Dendritic cell treated with granulocyte-macrophage colony-stimulating factor and Interleukin-4, amounts not matched to agents 40 ng/mL and 50 ng/mL, for 4 days (primary cell): ENCODE results near the gene RAD51C.
"Not testable (repeated sequence)": the region's sequence is repeated elsewhere in the genome, so short reads cannot be mapped to it uniquely, and the experiment has no call there.

Source experiments
- H3K27ac Mint-ChIP-seq: one replicate; pipeline ENCODE4 v1.8.0; 2022; ENCODE audit warnings: mild to moderate bottlenecking, mixed read lengths
- H3K27me3 Mint-ChIP-seq: one replicate; pipeline ENCODE4 v1.8.0; 2022; ENCODE audit warnings: mild to moderate bottlenecking, mixed read lengths
- H3K36me3 Mint-ChIP-seq: one replicate; pipeline ENCODE4 v1.8.0; 2022; ENCODE audit warnings: low read depth, mixed read lengths
- H3K4me1 Mint-ChIP-seq: one replicate; pipeline ENCODE4 v1.8.0; 2022; ENCODE audit warnings: low read depth, mixed read lengths
- H3K4me3 Mint-ChIP-seq: one replicate; pipeline ENCODE4 v1.8.0; 2022; ENCODE audit warnings: mild to moderate bottlenecking, moderate library complexity, mixed read lengths
- H3K9me3 Mint-ChIP-seq: one replicate; pipeline ENCODE4 v1.8.0; 2022; ENCODE audit warnings: mixed read lengths
- intact Hi-C: fragments of 100-400 bp; cut with micrococcal nuclease; formaldehyde crosslinking; loops from one replicate; pipeline ENCODE4 v1.15.0; 2022

The RAD51C gene

DNA sequence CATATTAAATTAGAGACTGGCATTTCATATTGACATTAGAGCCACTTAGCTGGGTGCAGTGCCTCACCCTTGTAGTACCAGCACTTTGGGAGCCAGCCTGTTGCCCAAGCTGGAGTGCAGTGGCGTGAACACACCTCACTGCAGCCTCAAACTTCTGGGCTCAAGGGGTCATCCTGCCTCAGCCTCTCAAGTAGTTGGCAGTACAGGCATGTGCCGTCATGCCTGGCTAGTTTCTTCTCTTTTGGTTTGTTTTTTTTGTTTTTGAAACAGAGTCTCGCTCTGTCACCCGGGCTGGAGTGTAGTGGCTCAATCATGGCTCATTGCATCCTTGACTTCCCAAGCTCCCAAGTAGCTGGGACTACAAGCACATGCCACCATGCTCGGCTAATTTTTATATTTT is 72.0 kb downstream of the RAD51C start:
- H3K27ac Mint-ChIP-seq = no peak overlapping the region
- peaks cover 27% of the 10 kb centered on the region for H3K27me3 Mint-ChIP-seq
- peaks cover 6% of the 10 kb centered on the region for H3K4me1 Mint-ChIP-seq
- H3K36me3 Mint-ChIP-seq = no peaks in the 10 kb centered on the region
- intact Hi-C loops = no loop called here
- no peak overlapping the region for H3K4me3 Mint-ChIP-seq
- H3K9me3 Mint-ChIP-seq = no peaks in the 10 kb centered on the region

DNA sequence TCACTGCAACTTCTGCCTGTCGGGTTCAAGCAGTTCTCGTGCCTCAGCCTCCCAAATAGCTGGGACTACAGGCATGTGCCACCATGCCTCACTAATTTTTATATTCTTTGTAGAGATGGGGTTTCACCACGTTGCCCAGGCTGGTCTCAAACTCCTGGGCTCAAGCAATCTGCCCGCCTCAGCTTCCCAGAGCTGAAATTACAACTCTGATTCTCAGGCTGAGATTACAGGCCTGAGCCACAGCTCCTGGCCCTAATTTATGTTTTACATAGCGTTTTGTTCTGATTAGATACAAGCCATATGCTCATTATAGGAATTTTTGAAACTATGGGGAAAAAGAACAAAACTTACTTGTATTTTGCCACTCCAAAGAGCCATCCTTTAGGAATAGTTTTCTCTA is 86.1 kb downstream of the RAD51C start:
- intact Hi-C loops, H3K4me1 Mint-ChIP-seq, H3K4me3 Mint-ChIP-seq, H3K36me3 Mint-ChIP-seq, H3K9me3 Mint-ChIP-seq, H3K27ac Mint-ChIP-seq: not testable (repeated sequence)
- peaks cover 10% of the 10 kb centered on the region for H3K27me3 Mint-ChIP-seq

- H3K27me3 Mint-ChIP-seq = peaks cover 6% of the 10 kb centered on the region
- intact Hi-C loops = no loop called here
- no peak overlapping the region for H3K4me3 Mint-ChIP-seq
- no peaks in the 10 kb centered on the region for H3K36me3 Mint-ChIP-seq
- H3K4me1 Mint-ChIP-seq = no peaks in the 10 kb centered on the region
- H3K9me3 Mint-ChIP-seq = no peaks in the 10 kb centered on the region
- H3K27ac Mint-ChIP-seq = no peak overlapping the region
These were observed 87.0 kb downstream of the RAD51C start for GRCh38 chr17:58779446-58779845.

GRCh38 chr17:58783380-58783779 is 91.0 kb downstream of the RAD51C start:
- H3K4me1 Mint-ChIP-seq = no peaks in the 10 kb centered on the region
- H3K4me3 Mint-ChIP-seq = no peak overlapping the region
- no peaks in the 10 kb centered on the region for H3K36me3 Mint-ChIP-seq
- intact Hi-C loops = no loop called here
- H3K9me3 Mint-ChIP-seq = no peaks in the 10 kb centered on the region
- no peak overlapping the region for H3K27ac Mint-ChIP-seq
- peaks cover 10% of the 10 kb centered on the region for H3K27me3 Mint-ChIP-seq

DNA sequence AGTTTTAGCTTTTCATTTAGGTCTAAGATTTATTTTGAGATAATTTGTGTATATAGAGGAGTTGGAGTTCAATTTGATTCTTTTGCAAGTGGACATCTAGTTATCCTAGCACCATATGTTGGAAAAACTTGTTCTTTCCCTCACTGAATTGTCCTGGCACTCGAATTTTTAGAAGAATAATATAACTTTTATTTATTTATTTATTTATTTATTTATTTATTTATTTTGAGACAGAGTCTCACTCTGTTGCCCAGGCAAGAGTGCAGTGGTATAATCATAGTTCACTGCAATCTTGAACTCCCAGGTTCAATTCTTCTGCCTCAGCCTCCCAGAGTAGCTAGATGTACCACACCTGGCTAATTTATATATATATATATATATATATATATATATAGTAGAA is 92.7 kb downstream of the RAD51C start:
- Mint-ChIP-seq H3K9me3 (no peaks in the 10 kb centered on the region), H3K4me1 (no peaks in the 10 kb centered on the region), H3K36me3 (no peaks in the 10 kb centered on the region), H3K27me3 (peaks cover 10% of the 10 kb centered on the region), H3K27ac (no peak overlapping the region), H3K4me3 (no peak overlapping the region)
- intact Hi-C loops = no loop called here
